GM23338 (cell line): ENCODE results near the gene PLA1A. TPM values are rescaled to one million over a fixed set of nuclear protein-coding genes. Genes with fewer than 3 reads are reported as not detected.

ENCODE experiments used
- ATAC-seq: fragments of 200-7000 bp; cut with Tn5 transposase; 3 replicates; pipeline ENCODE4 v1.9.1; 2020
- DNase-seq: peaks from one replicate; pipeline ENCODE4 v3.0.0-alpha.2; 2015; ENCODE audit warnings: low spot score
- H2AFZ ChIP-seq: fragments of 200-600 bp; sonication (generic); 2 replicates; pipeline ENCODE4 v1.8.0; 2016; ENCODE audit warnings: antibody characterized with exemption, mild to moderate bottlenecking, moderate library complexity
- H3F3A ChIP-seq: fragments of 200-600 bp; sonication (generic); replicated peaks from 2 replicates; pipeline ENCODE4 v1.8.0; 2017; ENCODE audit warnings: antibody characterized with exemption, mixed run types, low read depth
- H3K27ac ChIP-seq: fragments of 200-600 bp; sonication (generic); 2 replicates; pipeline ENCODE4 v1.6.1; 2016; ENCODE audit warnings: low read depth
- H3K27me3 ChIP-seq: fragments of 200-600 bp; sonication (generic); 2 replicates; pipeline ENCODE4 v1.8.0; 2016; ENCODE audit warnings: mild to moderate bottlenecking, mixed run types, moderate library complexity; ENCODE audit not compliant: insufficient read depth
- H3K36me3 ChIP-seq: fragments of 200-600 bp; sonication (generic); 2 replicates; pipeline ENCODE4 v1.8.0; 2016; ENCODE audit warnings: mild to moderate bottlenecking; ENCODE audit not compliant: insufficient read depth
- H3K4me1 ChIP-seq: fragments of 200-600 bp; sonication (generic); 2 replicates; pipeline ENCODE4 v1.8.0; 2016; ENCODE audit warnings: mild to moderate bottlenecking, moderate library complexity; ENCODE audit not compliant: insufficient read depth
- H3K4me2 ChIP-seq: fragments of 200-600 bp; sonication (generic); 2 replicates; pipeline ENCODE4 v1.7.1; 2017; ENCODE audit warnings: mixed run types
- H3K4me3 ChIP-seq: fragments of 200-600 bp; sonication (generic); 2 replicates; pipeline ENCODE4 v1.6.1; 2016; ENCODE audit warnings: mixed run types
- H3K79me2 ChIP-seq: fragments of 200-600 bp; sonication (generic); replicated peaks from 2 replicates; pipeline ENCODE4 v1.8.0; 2017; ENCODE audit warnings: mild to moderate bottlenecking; ENCODE audit not compliant: insufficient read depth
- H3K9me2 ChIP-seq: fragments of 200-600 bp; sonication (generic); 2 replicates; pipeline ENCODE4 v1.8.0; 2017; ENCODE audit not compliant: insufficient read depth
- H4K20me1 ChIP-seq: fragments of 200-600 bp; sonication (generic); replicated peaks from 2 replicates; pipeline ENCODE4 v1.8.0; 2017; ENCODE audit warnings: mild to moderate bottlenecking; ENCODE audit not compliant: insufficient read depth
- H3K27ac Mint-ChIP-seq: 2 replicates; pipeline ENCODE4 v1.8.0; 2020; ENCODE audit warnings: inconsistent platforms, mild to moderate bottlenecking, moderate library complexity, mixed read lengths
- H3K27me3 Mint-ChIP-seq: 3 replicates; pipeline ENCODE4 v1.8.0; 2022; ENCODE audit warnings: low read depth, mild to moderate bottlenecking, moderate library complexity, mixed read lengths, inconsistent platforms; ENCODE audit not compliant: insufficient read depth, poor library complexity
- H3K36me3 Mint-ChIP-seq: 3 replicates; pipeline ENCODE4 v1.8.0; 2021; ENCODE audit warnings: low read depth, mild to moderate bottlenecking, inconsistent platforms, moderate library complexity, mixed read lengths
- H3K4me1 Mint-ChIP-seq: 3 replicates; pipeline ENCODE4 v1.8.0; 2020; ENCODE audit warnings: mild to moderate bottlenecking, inconsistent platforms, mixed read lengths
- H3K4me3 Mint-ChIP-seq: 3 replicates; pipeline ENCODE4 v1.8.0; 2021; ENCODE audit warnings: moderate library complexity, mild to moderate bottlenecking, inconsistent platforms, mixed read lengths
- H3K9me3 Mint-ChIP-seq: 3 replicates; pipeline ENCODE4 v1.8.0; 2020; ENCODE audit warnings: moderate library complexity, mild to moderate bottlenecking, inconsistent platforms, mixed read lengths
- CREB1 ChIP-seq: fragments of 250-450 bp; sonication (Bioruptor Pico); IDR thresholded peaks from 2 replicates; pipeline ENCODE4 v1.5.0; 2020; ENCODE audit warnings: low read depth, mild to moderate bottlenecking, moderate library complexity
- CTCF ChIP-seq, 2 experiments: fragments of 200-600 bp in 1 of 2; sonication (generic) in 1 of 2; conservative IDR thresholded peaks; 2 replicates each; pipeline versions ENCODE4 v1.5.1 to v1.6.1; 2016 to 2017; ENCODE audit warnings: antibody characterized with exemption in 2 of 2, low read depth in 2 of 2, mild to moderate bottlenecking in 2 of 2, moderate library complexity in 1 of 2
- ETS1 ChIP-seq: IDR thresholded peaks from 2 replicates; pipeline ENCODE4 v1.6.1; 2016; ENCODE audit warnings: antibody characterized with exemption
- EZH2 ChIP-seq: fragments of 200-600 bp; sonication (generic); IDR thresholded peaks from one replicate; pipeline ENCODE4 v1.8.0; 2017; ENCODE audit warnings: antibody characterized with exemption, mild to moderate bottlenecking, low read depth; ENCODE audit not compliant: unreplicated experiment
- EZH2phosphoT487 ChIP-seq: fragments of 200-600 bp; sonication (generic); IDR thresholded peaks from one replicate; pipeline ENCODE4 v1.8.1; 2018; ENCODE audit warnings: antibody characterized with exemption; ENCODE audit not compliant: unreplicated experiment
- JUNB ChIP-seq: IDR thresholded peaks from one replicate; pipeline ENCODE4 v1.6.1; 2016; ENCODE audit warnings: antibody characterized with exemption; ENCODE audit not compliant: unreplicated experiment
- REST ChIP-seq: IDR thresholded peaks from one replicate; pipeline ENCODE4 v1.6.1; 2018; ENCODE audit warnings: antibody characterized with exemption; ENCODE audit not compliant: unreplicated experiment
- STAT1 ChIP-seq: IDR thresholded peaks from one replicate; pipeline ENCODE4 v1.6.1; 2016; ENCODE audit warnings: antibody characterized with exemption; ENCODE audit not compliant: unreplicated experiment
- ZNF114 ChIP-seq: fragments of 250-450 bp; sonication (Bioruptor Pico); IDR thresholded peaks from 2 replicates; pipeline ENCODE4 v1.5.0; 2020; ENCODE audit warnings: mild to moderate bottlenecking, moderate library complexity
- ZNF331 ChIP-seq: fragments of 250-450 bp; sonication (Bioruptor Pico); IDR thresholded peaks from 2 replicates; pipeline ENCODE4 v1.5.0; 2020; ENCODE audit warnings: low read depth, mild to moderate bottlenecking, moderate library complexity
- polyA plus RNA-seq: library from polyadenylated mRNA; unstranded; fragments of >200 nt; fragmentation: Nextera tagmentation; extraction: Ambion mirVana; gene quantifications from 2 replicates; pipeline ENCODE4 v1.2.1, GENCODE V29; 2016
- total RNA-seq: library from RNA; depleted of rRNA; stranded (reverse); fragments of >200 nt; shearing (Covaris generic); gene quantifications from 2 replicates; pipeline ENCODE4 v1.2.3, GENCODE V29; 2014

PLA1A gene
- total and polyA plus RNA-seq, 2 experiments from 2014 or later = not detected

- Histone ChIP-seq H3K9me2 (no peaks in the 10 kb centered on the region), H3F3A (no peaks in the 10 kb centered on the region), H3K27ac (no peak overlapping the region), H3K79me2 (no peaks in the 10 kb centered on the region), H4K20me1 (no peaks in the 10 kb centered on the region), H3K27me3 (no peaks in the 10 kb centered on the region), H3K4me1 (peaks cover 11% of the 10 kb centered on the region), H3K36me3 (no peaks in the 10 kb centered on the region), H2AFZ (no peak overlapping the region), H3K4me2 (no peak overlapping the region), H3K4me3 (no peak overlapping the region)
- no peak for ATAC-seq
- DNase-seq = no peak
- peaks cover 16% of the 10 kb centered on the region for H3K4me1 Mint-ChIP-seq
- H3K27me3 Mint-ChIP-seq = peaks cover 4% of the 10 kb centered on the region
- H3K27ac Mint-ChIP-seq = no peak overlapping the region
- TF ChIP-seq EZH2 (no peak), REST (no peak), JUNB (no peak), CTCF (conservative IDR thresholded peaks at IDR 0.05; ENCODE audit: low read depth in 2 of 2) (no peak)
- 0 out of 3 replicates have a peak, but pooled peaks cover 2% of the 10 kb centered on the region for H3K36me3 Mint-ChIP-seq
- no peak overlapping the region for H3K4me3 Mint-ChIP-seq
- peaks cover 2% of the 10 kb centered on the region; the same call in 2 of the 3 replicates for H3K9me3 Mint-ChIP-seq
These were observed 9.6 kb upstream of the PLA1A start for GRCh38 chr3:119588112-119588511.

- H3F3A ChIP-seq = no peaks in the 10 kb centered on the region
- peak; percentile 24 for DNase-seq
- no peaks in the 10 kb centered on the region for H3K79me2 ChIP-seq
- no peaks in the 10 kb centered on the region for H3K9me2 ChIP-seq
- H3K4me2 ChIP-seq = peak overlapping the region; percentile 28
- no peak overlapping the region for H3K27ac Mint-ChIP-seq
- no peaks in the 10 kb centered on the region for H3K36me3 ChIP-seq
- H4K20me1 ChIP-seq = no peaks in the 10 kb centered on the region
- peak overlapping the region; percentile 79; the same call in 1 of the 2 replicates for H2AFZ ChIP-seq
- H3K9me3 Mint-ChIP-seq = peaks cover 2% of the 10 kb centered on the region; the same call in 2 of the 3 replicates
- TF ChIP-seq EZH2phosphoT487 = no peak
- no peak for TF ChIP-seq JUNB
- no peak for TF ChIP-seq STAT1
- TF ChIP-seq CREB1 = no peak
- TF ChIP-seq ZNF114 (CRISPR knock-in tag) = no peak
- no peak for TF ChIP-seq ZNF331 (CRISPR knock-in tag)
- no peak for TF ChIP-seq CTCF (conservative IDR thresholded peaks at IDR 0.05; ENCODE audit: low read depth in 2 of 2)
- TF ChIP-seq ETS1 = no peak
- H3K4me1 ChIP-seq = peaks cover 11% of the 10 kb centered on the region
- H3K27me3 Mint-ChIP-seq = peaks cover 6% of the 10 kb centered on the region
- peak; percentile 48; the same call in 2 of the 3 replicates for ATAC-seq
- H3K4me1 Mint-ChIP-seq = peaks cover 16% of the 10 kb centered on the region
- no peak overlapping the region for H3K27ac ChIP-seq
- no peak overlapping the region for H3K4me3 ChIP-seq
- no peak overlapping the region for H3K4me3 Mint-ChIP-seq
- H3K27me3 ChIP-seq = no peaks in the 10 kb centered on the region
- H3K36me3 Mint-ChIP-seq = 0 out of 3 replicates have a peak, but pooled peaks cover 2% of the 10 kb centered on the region
These were observed 8.4 kb upstream of the PLA1A start for GRCh38 chr3:119589102-119589773.
